GM23338 (cell line): ENCODE data around the gene RPL7A. TPM values are rescaled to one million over a fixed set of nuclear protein-coding genes. Genes with fewer than 3 reads are reported as not detected.

Experiments
- ATAC-seq: fragments of 200-7000 bp; cut with Tn5 transposase; 3 replicates; pipeline ENCODE4 v1.9.1; 2020
- DNase-seq: peaks from one replicate; pipeline ENCODE4 v3.0.0-alpha.2; 2015; ENCODE audit warnings: low spot score
- H2AFZ ChIP-seq: fragments of 200-600 bp; sonication (generic); 2 replicates; pipeline ENCODE4 v1.8.0; 2016; ENCODE audit warnings: antibody characterized with exemption, mild to moderate bottlenecking, moderate library complexity
- H3F3A ChIP-seq: fragments of 200-600 bp; sonication (generic); replicated peaks from 2 replicates; pipeline ENCODE4 v1.8.0; 2017; ENCODE audit warnings: antibody characterized with exemption, mixed run types, low read depth
- H3K27ac ChIP-seq: fragments of 200-600 bp; sonication (generic); 2 replicates; pipeline ENCODE4 v1.6.1; 2016; ENCODE audit warnings: low read depth
- H3K27me3 ChIP-seq: fragments of 200-600 bp; sonication (generic); 2 replicates; pipeline ENCODE4 v1.8.0; 2016; ENCODE audit warnings: mild to moderate bottlenecking, mixed run types, moderate library complexity; ENCODE audit not compliant: insufficient read depth
- H3K36me3 ChIP-seq: fragments of 200-600 bp; sonication (generic); 2 replicates; pipeline ENCODE4 v1.8.0; 2016; ENCODE audit warnings: mild to moderate bottlenecking; ENCODE audit not compliant: insufficient read depth
- H3K4me1 ChIP-seq: fragments of 200-600 bp; sonication (generic); 2 replicates; pipeline ENCODE4 v1.8.0; 2016; ENCODE audit warnings: mild to moderate bottlenecking, moderate library complexity; ENCODE audit not compliant: insufficient read depth
- H3K4me2 ChIP-seq: fragments of 200-600 bp; sonication (generic); 2 replicates; pipeline ENCODE4 v1.7.1; 2017; ENCODE audit warnings: mixed run types
- H3K4me3 ChIP-seq: fragments of 200-600 bp; sonication (generic); 2 replicates; pipeline ENCODE4 v1.6.1; 2016; ENCODE audit warnings: mixed run types
- H3K79me2 ChIP-seq: fragments of 200-600 bp; sonication (generic); replicated peaks from 2 replicates; pipeline ENCODE4 v1.8.0; 2017; ENCODE audit warnings: mild to moderate bottlenecking; ENCODE audit not compliant: insufficient read depth
- H3K9me2 ChIP-seq: fragments of 200-600 bp; sonication (generic); 2 replicates; pipeline ENCODE4 v1.8.0; 2017; ENCODE audit not compliant: insufficient read depth
- H4K20me1 ChIP-seq: fragments of 200-600 bp; sonication (generic); replicated peaks from 2 replicates; pipeline ENCODE4 v1.8.0; 2017; ENCODE audit warnings: mild to moderate bottlenecking; ENCODE audit not compliant: insufficient read depth
- H3K27ac Mint-ChIP-seq: 2 replicates; pipeline ENCODE4 v1.8.0; 2020; ENCODE audit warnings: inconsistent platforms, mild to moderate bottlenecking, moderate library complexity, mixed read lengths
- H3K27me3 Mint-ChIP-seq: 3 replicates; pipeline ENCODE4 v1.8.0; 2022; ENCODE audit warnings: low read depth, mild to moderate bottlenecking, moderate library complexity, mixed read lengths, inconsistent platforms; ENCODE audit not compliant: insufficient read depth, poor library complexity
- H3K36me3 Mint-ChIP-seq: 3 replicates; pipeline ENCODE4 v1.8.0; 2021; ENCODE audit warnings: low read depth, mild to moderate bottlenecking, inconsistent platforms, moderate library complexity, mixed read lengths
- H3K4me1 Mint-ChIP-seq: 3 replicates; pipeline ENCODE4 v1.8.0; 2020; ENCODE audit warnings: mild to moderate bottlenecking, inconsistent platforms, mixed read lengths
- H3K4me3 Mint-ChIP-seq: 3 replicates; pipeline ENCODE4 v1.8.0; 2021; ENCODE audit warnings: moderate library complexity, mild to moderate bottlenecking, inconsistent platforms, mixed read lengths
- H3K9me3 Mint-ChIP-seq: 3 replicates; pipeline ENCODE4 v1.8.0; 2020; ENCODE audit warnings: moderate library complexity, mild to moderate bottlenecking, inconsistent platforms, mixed read lengths
- CREB1 ChIP-seq: fragments of 250-450 bp; sonication (Bioruptor Pico); IDR thresholded peaks from 2 replicates; pipeline ENCODE4 v1.5.0; 2020; ENCODE audit warnings: low read depth, mild to moderate bottlenecking, moderate library complexity
- NANOG ChIP-seq: IDR thresholded peaks from 2 replicates; pipeline ENCODE4 v1.6.1; 2016; ENCODE audit warnings: antibody characterized with exemption, borderline replicate concordance
- POLR2AphosphoS5 ChIP-seq: IDR thresholded peaks from 2 replicates; pipeline ENCODE4 v1.6.1; 2016; ENCODE audit warnings: antibody characterized with exemption, low read depth
- STAT1 ChIP-seq: IDR thresholded peaks from one replicate; pipeline ENCODE4 v1.6.1; 2016; ENCODE audit warnings: antibody characterized with exemption; ENCODE audit not compliant: unreplicated experiment
- ZNF114 ChIP-seq: fragments of 250-450 bp; sonication (Bioruptor Pico); IDR thresholded peaks from 2 replicates; pipeline ENCODE4 v1.5.0; 2020; ENCODE audit warnings: mild to moderate bottlenecking, moderate library complexity
- ZNF331 ChIP-seq: fragments of 250-450 bp; sonication (Bioruptor Pico); IDR thresholded peaks from 2 replicates; pipeline ENCODE4 v1.5.0; 2020; ENCODE audit warnings: low read depth, mild to moderate bottlenecking, moderate library complexity
- ZNF462 ChIP-seq: fragments of 250-450 bp; sonication (Bioruptor Pico); IDR thresholded peaks from 2 replicates; pipeline ENCODE4 v1.5.0; 2020; ENCODE audit warnings: mild to moderate bottlenecking, moderate library complexity
- polyA plus RNA-seq: library from polyadenylated mRNA; unstranded; fragments of >200 nt; fragmentation: Nextera tagmentation; extraction: Ambion mirVana; gene quantifications from 2 replicates; pipeline ENCODE4 v1.2.1, GENCODE V29; 2016
- total RNA-seq: library from RNA; depleted of rRNA; stranded (reverse); fragments of >200 nt; shearing (Covaris generic); gene quantifications from 2 replicates; pipeline ENCODE4 v1.2.3, GENCODE V29; 2014
- TF ChIP-seq, protein P1 (sequence below): IDR thresholded peaks from one replicate; pipeline ENCODE4 v1.6.1; 2018; ENCODE audit warnings: antibody characterized with exemption; ENCODE audit not compliant: unreplicated experiment
- TF ChIP-seq, protein P2 (sequence below), 2 experiments: fragments of 200-600 bp in 1 of 2; sonication (generic) in 1 of 2; conservative IDR thresholded peaks; 2 replicates each; pipeline versions ENCODE4 v1.5.1 to v1.6.1; 2016 to 2017; ENCODE audit warnings: antibody characterized with exemption in 2 of 2, low read depth in 2 of 2, mild to moderate bottlenecking in 2 of 2, moderate library complexity in 1 of 2

Gene RPL7A
- total and polyA plus RNA-seq, 2 experiments from 2014 or later: 1,644 to 2,020 TPM

DNA sequence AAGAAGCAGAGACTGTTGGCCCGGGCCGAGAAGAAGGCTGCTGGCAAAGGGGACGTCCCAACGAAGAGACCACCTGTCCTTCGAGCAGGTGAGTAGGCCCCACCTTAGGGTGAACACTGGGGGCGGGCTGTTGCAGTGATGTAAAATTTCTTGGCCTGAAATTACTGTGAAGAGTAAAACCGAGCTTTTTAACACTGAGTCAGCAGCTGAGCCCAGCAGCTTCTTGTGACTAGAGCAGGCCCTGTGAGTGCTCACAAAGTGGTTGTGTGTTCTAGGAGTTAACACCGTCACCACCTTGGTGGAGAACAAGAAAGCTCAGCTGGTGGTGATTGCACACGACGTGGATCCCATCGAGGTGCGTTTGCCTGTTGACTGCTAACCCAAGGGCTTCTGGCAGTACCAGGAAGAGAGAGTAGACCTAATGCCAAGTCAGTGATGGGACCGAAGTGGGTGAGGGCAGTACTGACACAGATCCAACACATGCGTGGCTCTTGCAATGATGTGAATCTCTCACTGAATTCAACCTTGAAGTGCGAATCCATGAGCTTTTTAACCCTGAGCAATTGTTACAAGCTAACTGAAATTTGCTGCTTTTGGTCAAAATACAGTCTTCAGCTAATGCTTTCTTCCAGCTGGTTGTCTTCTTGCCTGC, 2.1 kb downstream of the RPL7A start:
- peaks cover 74% of the 10 kb centered on the region for H3K36me3 Mint-ChIP-seq
- peak overlapping the region; percentile 96 for H3K27ac ChIP-seq
- H3F3A ChIP-seq: peaks cover 56% of the 10 kb centered on the region

DNA sequence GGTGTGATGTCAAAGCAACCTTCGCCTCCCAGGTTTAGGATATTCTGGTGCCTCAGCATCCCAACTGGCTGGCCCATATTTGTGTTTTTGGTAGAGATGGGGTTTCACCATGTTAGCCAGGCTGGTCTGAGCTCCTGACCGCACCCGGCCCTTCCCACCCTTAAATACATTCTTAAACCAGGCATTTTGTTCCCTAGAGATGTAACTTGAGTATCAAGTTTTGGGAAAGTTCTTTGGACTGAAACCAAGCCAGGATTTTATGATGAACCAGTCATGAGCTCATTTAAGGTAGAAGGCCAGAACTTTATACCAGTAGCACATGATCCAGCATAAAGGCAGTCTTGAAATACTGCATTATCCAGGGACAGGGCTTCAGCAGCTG, 3.5 kb downstream of the RPL7A start:
- DNase-seq (no peak), ATAC-seq (no peak)
- peak overlapping the region; percentile 33; the same call in 2 of the 3 replicates for H3K4me3 Mint-ChIP-seq
- Histone ChIP-seq H3F3A (peaks cover 57% of the 10 kb centered on the region), H3K4me1 (peaks cover 20% of the 10 kb centered on the region), H3K27me3 (no peaks in the 10 kb centered on the region), H4K20me1 (peaks cover 42% of the 10 kb centered on the region), H3K9me2 (no peaks in the 10 kb centered on the region), H3K4me3 (peak overlapping the region; percentile 13; the same call in 1 of the 2 replicates), H3K79me2 (peaks cover 43% of the 10 kb centered on the region), H3K27ac (peak overlapping the region; percentile 96), H3K4me2 (no peak overlapping the region), H3K36me3 (peaks cover 39% of the 10 kb centered on the region), H2AFZ (no peak overlapping the region)
- H3K9me3 Mint-ChIP-seq: no peaks in the 10 kb centered on the region; the same call in 1 of the 3 replicates
- H3K27ac Mint-ChIP-seq: no peak overlapping the region
- H3K36me3 Mint-ChIP-seq: peaks cover 60% of the 10 kb centered on the region
- H3K27me3 Mint-ChIP-seq: peaks cover 34% of the 10 kb centered on the region
- H3K4me1 Mint-ChIP-seq: peaks cover 20% of the 10 kb centered on the region
- TF ChIP-seq ZNF462 (CRISPR knock-in tag) (no peak), STAT1 (no peak), ZNF114 (CRISPR knock-in tag) (no peak), ZNF331 (no peak), POLR2AphosphoS5 (no peak), NANOG (no peak)
- TF ChIP-seq, protein P1, sequence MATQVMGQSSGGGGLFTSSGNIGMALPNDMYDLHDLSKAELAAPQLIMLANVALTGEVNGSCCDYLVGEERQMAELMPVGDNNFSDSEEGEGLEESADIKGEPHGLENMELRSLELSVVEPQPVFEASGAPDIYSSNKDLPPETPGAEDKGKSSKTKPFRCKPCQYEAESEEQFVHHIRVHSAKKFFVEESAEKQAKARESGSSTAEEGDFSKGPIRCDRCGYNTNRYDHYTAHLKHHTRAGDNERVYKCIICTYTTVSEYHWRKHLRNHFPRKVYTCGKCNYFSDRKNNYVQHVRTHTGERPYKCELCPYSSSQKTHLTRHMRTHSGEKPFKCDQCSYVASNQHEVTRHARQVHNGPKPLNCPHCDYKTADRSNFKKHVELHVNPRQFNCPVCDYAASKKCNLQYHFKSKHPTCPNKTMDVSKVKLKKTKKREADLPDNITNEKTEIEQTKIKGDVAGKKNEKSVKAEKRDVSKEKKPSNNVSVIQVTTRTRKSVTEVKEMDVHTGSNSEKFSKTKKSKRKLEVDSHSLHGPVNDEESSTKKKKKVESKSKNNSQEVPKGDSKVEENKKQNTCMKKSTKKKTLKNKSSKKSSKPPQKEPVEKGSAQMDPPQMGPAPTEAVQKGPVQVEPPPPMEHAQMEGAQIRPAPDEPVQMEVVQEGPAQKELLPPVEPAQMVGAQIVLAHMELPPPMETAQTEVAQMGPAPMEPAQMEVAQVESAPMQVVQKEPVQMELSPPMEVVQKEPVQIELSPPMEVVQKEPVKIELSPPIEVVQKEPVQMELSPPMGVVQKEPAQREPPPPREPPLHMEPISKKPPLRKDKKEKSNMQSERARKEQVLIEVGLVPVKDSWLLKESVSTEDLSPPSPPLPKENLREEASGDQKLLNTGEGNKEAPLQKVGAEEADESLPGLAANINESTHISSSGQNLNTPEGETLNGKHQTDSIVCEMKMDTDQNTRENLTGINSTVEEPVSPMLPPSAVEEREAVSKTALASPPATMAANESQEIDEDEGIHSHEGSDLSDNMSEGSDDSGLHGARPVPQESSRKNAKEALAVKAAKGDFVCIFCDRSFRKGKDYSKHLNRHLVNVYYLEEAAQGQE: no peak
- TF ChIP-seq, protein P2, sequence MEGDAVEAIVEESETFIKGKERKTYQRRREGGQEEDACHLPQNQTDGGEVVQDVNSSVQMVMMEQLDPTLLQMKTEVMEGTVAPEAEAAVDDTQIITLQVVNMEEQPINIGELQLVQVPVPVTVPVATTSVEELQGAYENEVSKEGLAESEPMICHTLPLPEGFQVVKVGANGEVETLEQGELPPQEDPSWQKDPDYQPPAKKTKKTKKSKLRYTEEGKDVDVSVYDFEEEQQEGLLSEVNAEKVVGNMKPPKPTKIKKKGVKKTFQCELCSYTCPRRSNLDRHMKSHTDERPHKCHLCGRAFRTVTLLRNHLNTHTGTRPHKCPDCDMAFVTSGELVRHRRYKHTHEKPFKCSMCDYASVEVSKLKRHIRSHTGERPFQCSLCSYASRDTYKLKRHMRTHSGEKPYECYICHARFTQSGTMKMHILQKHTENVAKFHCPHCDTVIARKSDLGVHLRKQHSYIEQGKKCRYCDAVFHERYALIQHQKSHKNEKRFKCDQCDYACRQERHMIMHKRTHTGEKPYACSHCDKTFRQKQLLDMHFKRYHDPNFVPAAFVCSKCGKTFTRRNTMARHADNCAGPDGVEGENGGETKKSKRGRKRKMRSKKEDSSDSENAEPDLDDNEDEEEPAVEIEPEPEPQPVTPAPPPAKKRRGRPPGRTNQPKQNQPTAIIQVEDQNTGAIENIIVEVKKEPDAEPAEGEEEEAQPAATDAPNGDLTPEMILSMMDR (conservative IDR thresholded peaks at IDR 0.05; ENCODE audit: low read depth in 2 of 2): no peak

More for the DNA sequence above, 2.1 kb downstream of the RPL7A start:
- Histone ChIP-seq H4K20me1 (peaks cover 52% of the 10 kb centered on the region), H3K79me2 (peaks cover 47% of the 10 kb centered on the region), H3K36me3 (peaks cover 39% of the 10 kb centered on the region), H3K4me3 (peak overlapping the region; percentile 98), H3K9me2 (no peaks in the 10 kb centered on the region), H2AFZ (no peak overlapping the region), H3K4me1 (peaks cover 20% of the 10 kb centered on the region), H3K27me3 (no peaks in the 10 kb centered on the region), H3K4me2 (peak overlapping the region; percentile 99)
- ATAC-seq (no peak), DNase-seq (no peak)
- no peak for TF ChIP-seq CREB1
- peak; percentile 52 for TF ChIP-seq POLR2AphosphoS5
- H3K9me3 Mint-ChIP-seq: no peaks in the 10 kb centered on the region; the same call in 1 of the 3 replicates
- H3K27ac Mint-ChIP-seq: peak overlapping the region; percentile 85; the same call in 1 of the 2 replicates
- peak overlapping the region; percentile 94 for H3K4me3 Mint-ChIP-seq
- H3K27me3 Mint-ChIP-seq: peaks cover 30% of the 10 kb centered on the region
- H3K4me1 Mint-ChIP-seq: peaks cover 23% of the 10 kb centered on the region
